Suprapubic skin (tissue), 4 donors: ENCODE results near the gene MCM5.

Source experiments
- EP300 ChIP-seq: sonication (generic); formaldehyde crosslinking; IDR thresholded peaks from one replicate; pipeline ENCODE4 v1.6.1; 2017; ENCODE audit warnings: antibody characterized with exemption
- POLR2A ChIP-seq, 2 donors: fragments of 450-650 bp; IDR thresholded peaks; one replicate each; pipeline ENCODE4 v1.6.1; 2017; ENCODE audit warnings: antibody characterized with exemption in 2 of 2, mild to moderate bottlenecking in 2 of 2, moderate library complexity in 2 of 2
- POLR2AphosphoS5 ChIP-seq, 3 donors: sonication (generic); formaldehyde crosslinking; IDR thresholded peaks; one replicate each; pipeline ENCODE4 v1.6.1; 2017; ENCODE audit warnings: antibody characterized with exemption in 3 of 3
- TF ChIP-seq, protein P1 (sequence below), 2 donors: fragments of 200-600 bp in 1 of 2; fragments of 450-650 bp in 1 of 2; sonication (generic) in 1 of 2; IDR thresholded peaks; one replicate each; pipeline ENCODE4 v1.5.1; 2016 to 2019; ENCODE audit warnings: antibody characterized with exemption in 2 of 2, mild to moderate bottlenecking in 1 of 2, moderate library complexity in 1 of 2

GRCh38 chr22:35399114-35399677, 744 bp upstream of the MCM5 start:
- TF ChIP-seq, protein P1, sequence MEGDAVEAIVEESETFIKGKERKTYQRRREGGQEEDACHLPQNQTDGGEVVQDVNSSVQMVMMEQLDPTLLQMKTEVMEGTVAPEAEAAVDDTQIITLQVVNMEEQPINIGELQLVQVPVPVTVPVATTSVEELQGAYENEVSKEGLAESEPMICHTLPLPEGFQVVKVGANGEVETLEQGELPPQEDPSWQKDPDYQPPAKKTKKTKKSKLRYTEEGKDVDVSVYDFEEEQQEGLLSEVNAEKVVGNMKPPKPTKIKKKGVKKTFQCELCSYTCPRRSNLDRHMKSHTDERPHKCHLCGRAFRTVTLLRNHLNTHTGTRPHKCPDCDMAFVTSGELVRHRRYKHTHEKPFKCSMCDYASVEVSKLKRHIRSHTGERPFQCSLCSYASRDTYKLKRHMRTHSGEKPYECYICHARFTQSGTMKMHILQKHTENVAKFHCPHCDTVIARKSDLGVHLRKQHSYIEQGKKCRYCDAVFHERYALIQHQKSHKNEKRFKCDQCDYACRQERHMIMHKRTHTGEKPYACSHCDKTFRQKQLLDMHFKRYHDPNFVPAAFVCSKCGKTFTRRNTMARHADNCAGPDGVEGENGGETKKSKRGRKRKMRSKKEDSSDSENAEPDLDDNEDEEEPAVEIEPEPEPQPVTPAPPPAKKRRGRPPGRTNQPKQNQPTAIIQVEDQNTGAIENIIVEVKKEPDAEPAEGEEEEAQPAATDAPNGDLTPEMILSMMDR (IDR thresholded peaks at IDR 0.05) = no peak
- TF ChIP-seq POLR2A (IDR thresholded peaks at IDR 0.05) (no peak), EP300 (no peak), POLR2AphosphoS5 (IDR thresholded peaks at IDR 0.05) (no peak)
